NB4 (cell line): ENCODE results near the gene DAPK3.
"Not testable (repeated sequence)": the region's sequence is repeated elsewhere in the genome, so short reads cannot be mapped to it uniquely, and the experiment has no call there.

Experiments
- MAX ChIP-seq: IDR thresholded peaks from 2 replicates; pipeline ENCODE4 v1.6.1; 2011; ENCODE audit warnings: low read depth, low read length
- POLR2A ChIP-seq: IDR thresholded peaks from 2 replicates; pipeline ENCODE4 v1.6.1; 2011; ENCODE audit warnings: mild to moderate bottlenecking; ENCODE audit not compliant: insufficient read length; ENCODE audit errors: extremely low read depth
- TF ChIP-seq, protein P1 (sequence below): IDR thresholded peaks from one replicate; pipeline ENCODE4 v1.5.1; 2012; ENCODE audit warnings: low read depth, low read length

- TF ChIP-seq, protein P1, sequence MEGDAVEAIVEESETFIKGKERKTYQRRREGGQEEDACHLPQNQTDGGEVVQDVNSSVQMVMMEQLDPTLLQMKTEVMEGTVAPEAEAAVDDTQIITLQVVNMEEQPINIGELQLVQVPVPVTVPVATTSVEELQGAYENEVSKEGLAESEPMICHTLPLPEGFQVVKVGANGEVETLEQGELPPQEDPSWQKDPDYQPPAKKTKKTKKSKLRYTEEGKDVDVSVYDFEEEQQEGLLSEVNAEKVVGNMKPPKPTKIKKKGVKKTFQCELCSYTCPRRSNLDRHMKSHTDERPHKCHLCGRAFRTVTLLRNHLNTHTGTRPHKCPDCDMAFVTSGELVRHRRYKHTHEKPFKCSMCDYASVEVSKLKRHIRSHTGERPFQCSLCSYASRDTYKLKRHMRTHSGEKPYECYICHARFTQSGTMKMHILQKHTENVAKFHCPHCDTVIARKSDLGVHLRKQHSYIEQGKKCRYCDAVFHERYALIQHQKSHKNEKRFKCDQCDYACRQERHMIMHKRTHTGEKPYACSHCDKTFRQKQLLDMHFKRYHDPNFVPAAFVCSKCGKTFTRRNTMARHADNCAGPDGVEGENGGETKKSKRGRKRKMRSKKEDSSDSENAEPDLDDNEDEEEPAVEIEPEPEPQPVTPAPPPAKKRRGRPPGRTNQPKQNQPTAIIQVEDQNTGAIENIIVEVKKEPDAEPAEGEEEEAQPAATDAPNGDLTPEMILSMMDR, result not testable (repeated sequence)
- TF ChIP-seq POLR2A, MAX: not testable (repeated sequence)
These were observed 27.9 kb upstream of the DAPK3 start for GRCh38 chr19:3998667-3999412.
